ENCODE data around the gene C6orf163.
"Not testable (repeated sequence)": the region's sequence is repeated elsewhere in the genome, so short reads cannot be mapped to it uniquely, and the experiment has no call there.

DNA sequence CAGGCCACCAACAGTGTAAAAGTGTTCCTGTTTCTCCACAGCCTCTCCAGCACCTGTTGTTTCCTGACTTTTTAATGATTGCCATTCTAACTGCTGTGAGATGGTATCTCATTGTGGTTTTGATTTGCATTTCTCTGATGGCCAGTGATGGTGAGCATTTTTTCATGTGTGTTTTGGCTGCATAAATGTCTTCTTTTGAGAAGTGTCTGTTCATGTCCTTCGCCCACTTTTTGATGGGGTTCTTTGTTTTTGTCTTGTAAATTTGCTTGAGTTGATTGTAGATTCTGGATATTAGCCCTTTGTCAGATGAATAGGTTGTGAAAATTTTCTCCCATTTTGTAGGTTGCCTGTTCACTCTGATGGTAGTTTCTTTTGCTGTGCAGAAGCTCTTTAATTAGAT is 20.7 kb upstream of the C6orf163 start:
- not testable (repeated sequence) for TF ChIP-seq POLR2A, EP300 (IDR thresholded peaks at IDR 0.05)
- TF ChIP-seq, protein P1, sequence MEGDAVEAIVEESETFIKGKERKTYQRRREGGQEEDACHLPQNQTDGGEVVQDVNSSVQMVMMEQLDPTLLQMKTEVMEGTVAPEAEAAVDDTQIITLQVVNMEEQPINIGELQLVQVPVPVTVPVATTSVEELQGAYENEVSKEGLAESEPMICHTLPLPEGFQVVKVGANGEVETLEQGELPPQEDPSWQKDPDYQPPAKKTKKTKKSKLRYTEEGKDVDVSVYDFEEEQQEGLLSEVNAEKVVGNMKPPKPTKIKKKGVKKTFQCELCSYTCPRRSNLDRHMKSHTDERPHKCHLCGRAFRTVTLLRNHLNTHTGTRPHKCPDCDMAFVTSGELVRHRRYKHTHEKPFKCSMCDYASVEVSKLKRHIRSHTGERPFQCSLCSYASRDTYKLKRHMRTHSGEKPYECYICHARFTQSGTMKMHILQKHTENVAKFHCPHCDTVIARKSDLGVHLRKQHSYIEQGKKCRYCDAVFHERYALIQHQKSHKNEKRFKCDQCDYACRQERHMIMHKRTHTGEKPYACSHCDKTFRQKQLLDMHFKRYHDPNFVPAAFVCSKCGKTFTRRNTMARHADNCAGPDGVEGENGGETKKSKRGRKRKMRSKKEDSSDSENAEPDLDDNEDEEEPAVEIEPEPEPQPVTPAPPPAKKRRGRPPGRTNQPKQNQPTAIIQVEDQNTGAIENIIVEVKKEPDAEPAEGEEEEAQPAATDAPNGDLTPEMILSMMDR (IDR thresholded peaks at IDR 0.05) = not testable (repeated sequence)
